GM23338 (cell line): ENCODE data around the gene SELENOW. TPM values are rescaled to one million over a fixed set of nuclear protein-coding genes. Genes with fewer than 3 reads are reported as not detected.
"Not testable (repeated sequence)": the region's sequence is repeated elsewhere in the genome, so short reads cannot be mapped to it uniquely, and the experiment has no call there.

Experiments used
- ATAC-seq: fragments of 200-7000 bp; cut with Tn5 transposase; 3 replicates; pipeline ENCODE4 v1.9.1; 2020
- DNase-seq: peaks from one replicate; pipeline ENCODE4 v3.0.0-alpha.2; 2015; ENCODE audit warnings: low spot score
- H2AFZ ChIP-seq: fragments of 200-600 bp; sonication (generic); 2 replicates; pipeline ENCODE4 v1.8.0; 2016; ENCODE audit warnings: antibody characterized with exemption, mild to moderate bottlenecking, moderate library complexity
- H3F3A ChIP-seq: fragments of 200-600 bp; sonication (generic); replicated peaks from 2 replicates; pipeline ENCODE4 v1.8.0; 2017; ENCODE audit warnings: antibody characterized with exemption, mixed run types, low read depth
- H3K27ac ChIP-seq: fragments of 200-600 bp; sonication (generic); 2 replicates; pipeline ENCODE4 v1.6.1; 2016; ENCODE audit warnings: low read depth
- H3K27me3 ChIP-seq: fragments of 200-600 bp; sonication (generic); 2 replicates; pipeline ENCODE4 v1.8.0; 2016; ENCODE audit warnings: mild to moderate bottlenecking, mixed run types, moderate library complexity; ENCODE audit not compliant: insufficient read depth
- H3K36me3 ChIP-seq: fragments of 200-600 bp; sonication (generic); 2 replicates; pipeline ENCODE4 v1.8.0; 2016; ENCODE audit warnings: mild to moderate bottlenecking; ENCODE audit not compliant: insufficient read depth
- H3K4me1 ChIP-seq: fragments of 200-600 bp; sonication (generic); 2 replicates; pipeline ENCODE4 v1.8.0; 2016; ENCODE audit warnings: mild to moderate bottlenecking, moderate library complexity; ENCODE audit not compliant: insufficient read depth
- H3K4me2 ChIP-seq: fragments of 200-600 bp; sonication (generic); 2 replicates; pipeline ENCODE4 v1.7.1; 2017; ENCODE audit warnings: mixed run types
- H3K4me3 ChIP-seq: fragments of 200-600 bp; sonication (generic); 2 replicates; pipeline ENCODE4 v1.6.1; 2016; ENCODE audit warnings: mixed run types
- H3K79me2 ChIP-seq: fragments of 200-600 bp; sonication (generic); replicated peaks from 2 replicates; pipeline ENCODE4 v1.8.0; 2017; ENCODE audit warnings: mild to moderate bottlenecking; ENCODE audit not compliant: insufficient read depth
- H3K9me2 ChIP-seq: fragments of 200-600 bp; sonication (generic); 2 replicates; pipeline ENCODE4 v1.8.0; 2017; ENCODE audit not compliant: insufficient read depth
- H4K20me1 ChIP-seq: fragments of 200-600 bp; sonication (generic); replicated peaks from 2 replicates; pipeline ENCODE4 v1.8.0; 2017; ENCODE audit warnings: mild to moderate bottlenecking; ENCODE audit not compliant: insufficient read depth
- H3K27ac Mint-ChIP-seq: 2 replicates; pipeline ENCODE4 v1.8.0; 2020; ENCODE audit warnings: inconsistent platforms, mild to moderate bottlenecking, moderate library complexity, mixed read lengths
- H3K27me3 Mint-ChIP-seq: 3 replicates; pipeline ENCODE4 v1.8.0; 2022; ENCODE audit warnings: low read depth, mild to moderate bottlenecking, moderate library complexity, mixed read lengths, inconsistent platforms; ENCODE audit not compliant: insufficient read depth, poor library complexity
- H3K36me3 Mint-ChIP-seq: 3 replicates; pipeline ENCODE4 v1.8.0; 2021; ENCODE audit warnings: low read depth, mild to moderate bottlenecking, inconsistent platforms, moderate library complexity, mixed read lengths
- H3K4me1 Mint-ChIP-seq: 3 replicates; pipeline ENCODE4 v1.8.0; 2020; ENCODE audit warnings: mild to moderate bottlenecking, inconsistent platforms, mixed read lengths
- H3K4me3 Mint-ChIP-seq: 3 replicates; pipeline ENCODE4 v1.8.0; 2021; ENCODE audit warnings: moderate library complexity, mild to moderate bottlenecking, inconsistent platforms, mixed read lengths
- H3K9me3 Mint-ChIP-seq: 3 replicates; pipeline ENCODE4 v1.8.0; 2020; ENCODE audit warnings: moderate library complexity, mild to moderate bottlenecking, inconsistent platforms, mixed read lengths
- CTCF ChIP-seq, 2 experiments: fragments of 200-600 bp in 1 of 2; sonication (generic) in 1 of 2; conservative IDR thresholded peaks; 2 replicates each; pipeline versions ENCODE4 v1.5.1 to v1.6.1; 2016 to 2017; ENCODE audit warnings: antibody characterized with exemption in 2 of 2, low read depth in 2 of 2, mild to moderate bottlenecking in 2 of 2, moderate library complexity in 1 of 2
- ETS1 ChIP-seq: IDR thresholded peaks from 2 replicates; pipeline ENCODE4 v1.6.1; 2016; ENCODE audit warnings: antibody characterized with exemption
- EZH2 ChIP-seq: fragments of 200-600 bp; sonication (generic); IDR thresholded peaks from one replicate; pipeline ENCODE4 v1.8.0; 2017; ENCODE audit warnings: antibody characterized with exemption, mild to moderate bottlenecking, low read depth; ENCODE audit not compliant: unreplicated experiment
- NANOG ChIP-seq: IDR thresholded peaks from 2 replicates; pipeline ENCODE4 v1.6.1; 2016; ENCODE audit warnings: antibody characterized with exemption, borderline replicate concordance
- POLR2AphosphoS5 ChIP-seq: IDR thresholded peaks from 2 replicates; pipeline ENCODE4 v1.6.1; 2016; ENCODE audit warnings: antibody characterized with exemption, low read depth
- REST ChIP-seq: IDR thresholded peaks from one replicate; pipeline ENCODE4 v1.6.1; 2018; ENCODE audit warnings: antibody characterized with exemption; ENCODE audit not compliant: unreplicated experiment
- ZNF114 ChIP-seq: fragments of 250-450 bp; sonication (Bioruptor Pico); IDR thresholded peaks from 2 replicates; pipeline ENCODE4 v1.5.0; 2020; ENCODE audit warnings: mild to moderate bottlenecking, moderate library complexity
- ZNF331 ChIP-seq: fragments of 250-450 bp; sonication (Bioruptor Pico); IDR thresholded peaks from 2 replicates; pipeline ENCODE4 v1.5.0; 2020; ENCODE audit warnings: low read depth, mild to moderate bottlenecking, moderate library complexity
- ZNF462 ChIP-seq: fragments of 250-450 bp; sonication (Bioruptor Pico); IDR thresholded peaks from 2 replicates; pipeline ENCODE4 v1.5.0; 2020; ENCODE audit warnings: mild to moderate bottlenecking, moderate library complexity
- polyA plus RNA-seq: library from polyadenylated mRNA; unstranded; fragments of >200 nt; fragmentation: Nextera tagmentation; extraction: Ambion mirVana; gene quantifications from 2 replicates; pipeline ENCODE4 v1.2.1, GENCODE V29; 2016
- total RNA-seq: library from RNA; depleted of rRNA; stranded (reverse); fragments of >200 nt; shearing (Covaris generic); gene quantifications from 2 replicates; pipeline ENCODE4 v1.2.3, GENCODE V29; 2014

The SELENOW gene
- total and polyA plus RNA-seq, 2 experiments from 2014 or later = 558 to 811 TPM

- H3K4me1 ChIP-seq = peaks cover 13% of the 10 kb centered on the region
- H3K4me2 ChIP-seq = peak overlapping the region; percentile 71
- H3K79me2 ChIP-seq = peaks cover 35% of the 10 kb centered on the region
- not testable (repeated sequence) for ATAC-seq, H3K27ac Mint-ChIP-seq, DNase-seq, H3K9me3 Mint-ChIP-seq, H2AFZ ChIP-seq, H3K27me3 ChIP-seq, H3K9me2 ChIP-seq
- H3K36me3 ChIP-seq = peaks cover 22% of the 10 kb centered on the region
- 0 out of 2 replicates have a peak overlapping the region, but pooled peaks have one; percentile 32 for H3K27ac ChIP-seq
- peaks cover 30% of the 10 kb centered on the region for H3F3A ChIP-seq
- peaks cover 18% of the 10 kb centered on the region for H3K27me3 Mint-ChIP-seq
- H3K4me3 Mint-ChIP-seq = peak overlapping the region; percentile 99
- peaks cover 41% of the 10 kb centered on the region for H3K36me3 Mint-ChIP-seq
- H4K20me1 ChIP-seq = peaks cover 15% of the 10 kb centered on the region
- peak overlapping the region; percentile 85 for H3K4me3 ChIP-seq
- peaks cover 10% of the 10 kb centered on the region for H3K4me1 Mint-ChIP-seq
Measured at GRCh38 chr19:47746129-47746528, 32.4 kb upstream of the SELENOW start.

GRCh38 chr19:47749326-47749725 is 29.2 kb upstream of the SELENOW start:
- Histone ChIP-seq H3K27me3 (no peaks in the 10 kb centered on the region), H3K4me1 (peaks cover 8% of the 10 kb centered on the region; the same call in 1 of the 2 replicates), H4K20me1 (peaks cover 15% of the 10 kb centered on the region), H3F3A (peaks cover 11% of the 10 kb centered on the region), H3K27ac (no peak overlapping the region), H2AFZ (no peak overlapping the region), H3K9me2 (peaks cover 5% of the 10 kb centered on the region; the same call in 1 of the 2 replicates), H3K4me3 (no peak overlapping the region), H3K4me2 (no peak overlapping the region), H3K36me3 (peaks cover 37% of the 10 kb centered on the region), H3K79me2 (peaks cover 35% of the 10 kb centered on the region)
- DNase-seq = no peak
- Mint-ChIP-seq H3K27me3 (peaks cover 12% of the 10 kb centered on the region), H3K4me1 (peaks cover 5% of the 10 kb centered on the region; the same call in 2 of the 3 replicates), H3K9me3 (no peaks in the 10 kb centered on the region), H3K27ac (no peak overlapping the region), H3K4me3 (no peak overlapping the region), H3K36me3 (peaks cover 72% of the 10 kb centered on the region)
- ATAC-seq = no peak
- no peak for TF ChIP-seq CTCF (conservative IDR thresholded peaks at IDR 0.05; ENCODE audit: low read depth in 2 of 2)
- TF ChIP-seq ZNF114 = no peak
- TF ChIP-seq REST = no peak
- no peak for TF ChIP-seq EZH2
- TF ChIP-seq NANOG = no peak
- no peak for TF ChIP-seq POLR2AphosphoS5
- TF ChIP-seq ZNF462 (CRISPR knock-in tag) = no peak
- TF ChIP-seq ETS1 = no peak
- TF ChIP-seq ZNF331 = no peak
